ENCODE results near the gene RARRES2.
"Not testable (repeated sequence)": the region's sequence is repeated elsewhere in the genome, so short reads cannot be mapped to it uniquely, and the experiment has no call there.

DNA sequence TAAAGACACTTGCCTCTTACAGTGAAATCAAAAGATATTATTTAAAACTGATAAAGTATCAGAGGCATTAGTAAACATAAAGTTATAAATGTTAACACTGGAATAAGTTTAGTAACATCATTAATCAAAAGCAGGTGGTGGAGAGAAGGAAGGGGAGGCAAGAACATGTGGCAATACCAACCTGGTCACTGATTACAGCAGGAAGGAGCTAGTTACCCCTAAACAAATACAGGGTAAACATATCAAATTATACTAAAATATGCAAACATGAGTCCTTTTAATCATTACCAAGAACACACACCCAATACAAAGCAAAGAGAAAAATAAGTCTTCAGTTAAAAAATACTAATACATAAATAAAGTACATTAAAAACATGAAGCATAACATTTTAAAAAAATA is 43.5 kb downstream of the RARRES2 start:
- TF ChIP-seq, protein P1, sequence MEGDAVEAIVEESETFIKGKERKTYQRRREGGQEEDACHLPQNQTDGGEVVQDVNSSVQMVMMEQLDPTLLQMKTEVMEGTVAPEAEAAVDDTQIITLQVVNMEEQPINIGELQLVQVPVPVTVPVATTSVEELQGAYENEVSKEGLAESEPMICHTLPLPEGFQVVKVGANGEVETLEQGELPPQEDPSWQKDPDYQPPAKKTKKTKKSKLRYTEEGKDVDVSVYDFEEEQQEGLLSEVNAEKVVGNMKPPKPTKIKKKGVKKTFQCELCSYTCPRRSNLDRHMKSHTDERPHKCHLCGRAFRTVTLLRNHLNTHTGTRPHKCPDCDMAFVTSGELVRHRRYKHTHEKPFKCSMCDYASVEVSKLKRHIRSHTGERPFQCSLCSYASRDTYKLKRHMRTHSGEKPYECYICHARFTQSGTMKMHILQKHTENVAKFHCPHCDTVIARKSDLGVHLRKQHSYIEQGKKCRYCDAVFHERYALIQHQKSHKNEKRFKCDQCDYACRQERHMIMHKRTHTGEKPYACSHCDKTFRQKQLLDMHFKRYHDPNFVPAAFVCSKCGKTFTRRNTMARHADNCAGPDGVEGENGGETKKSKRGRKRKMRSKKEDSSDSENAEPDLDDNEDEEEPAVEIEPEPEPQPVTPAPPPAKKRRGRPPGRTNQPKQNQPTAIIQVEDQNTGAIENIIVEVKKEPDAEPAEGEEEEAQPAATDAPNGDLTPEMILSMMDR (IDR thresholded peaks at IDR 0.05): not testable (repeated sequence)
- TF ChIP-seq POLR2AphosphoS2 (conservative IDR thresholded peaks at IDR 0.05; ENCODE audit: low read length): not testable (repeated sequence)

Data from A549 (cell line).